Measurements from ENCODE around the gene RNF20. TPM values are rescaled to one million over a fixed set of nuclear protein-coding genes. Genes with fewer than 3 reads are reported as not detected.
"Not testable (repeated sequence)": the region's sequence is repeated elsewhere in the genome, so short reads cannot be mapped to it uniquely, and the experiment has no call there.

RNF20 gene
- total RNA-seq, 1 donor = 37.7 TPM

GRCh38 chr9:101512116-101512515 is 21.5 kb upstream of the RNF20 start:
- no peak for TF ChIP-seq CTCF (IDR thresholded peaks at IDR 0.05; ENCODE audit: insufficient read depth, low read length)
- DNase-seq (ENCODE audit: low read depth) = no peak
- no peak overlapping the region for H3K4me3 ChIP-seq (ENCODE audit: low read depth, low read length)

- no peak overlapping the region for H3K4me3 ChIP-seq (ENCODE audit: low read depth, low read length)
- TF ChIP-seq CTCF (IDR thresholded peaks at IDR 0.05; ENCODE audit: insufficient read depth, low read length) = no peak
These were observed 20.3 kb upstream of the RNF20 start for GRCh38 chr9:101513351-101513750.

GRCh38 chr9:101514071-101514470 is 19.6 kb upstream of the RNF20 start:
- no peak overlapping the region for H3K4me3 ChIP-seq (ENCODE audit: low read depth, low read length)
- DNase-seq (ENCODE audit: low read depth) = peak; percentile 72
- no peak for TF ChIP-seq CTCF (IDR thresholded peaks at IDR 0.05; ENCODE audit: insufficient read depth, low read length)

More at GRCh38 chr9:101513351-101513750, 20.3 kb upstream of the RNF20 start:
- no peak for DNase-seq (ENCODE audit: low read depth)

- TF ChIP-seq CTCF (IDR thresholded peaks at IDR 0.05; ENCODE audit: insufficient read depth, low read length) = no peak
- H3K4me3 ChIP-seq (ENCODE audit: low read depth, low read length) = no peak overlapping the region
- DNase-seq (ENCODE audit: low read depth) = no peak
These were observed 17.0 kb upstream of the RNF20 start for GRCh38 chr9:101516655-101517054.

GRCh38 chr9:101518489-101518888 is 15.2 kb upstream of the RNF20 start:
- H3K4me3 ChIP-seq (ENCODE audit: low read depth, low read length); DNase-seq (ENCODE audit: low read depth): not testable (repeated sequence)

GRCh38 chr9:101524371-101524770 is 9.3 kb upstream of the RNF20 start:
- no peak overlapping the region for H3K4me3 ChIP-seq (ENCODE audit: low read depth, low read length)
- DNase-seq (ENCODE audit: low read depth) = no peak
- TF ChIP-seq CTCF (IDR thresholded peaks at IDR 0.05; ENCODE audit: insufficient read depth, low read length) = no peak

GRCh38 chr9:101527066-101527465 is 6.6 kb upstream of the RNF20 start:
- peak; percentile 11 for DNase-seq (ENCODE audit: low read depth)

More at GRCh38 chr9:101527066-101527465, 6.6 kb upstream of the RNF20 start:
- no peak for TF ChIP-seq CTCF (IDR thresholded peaks at IDR 0.05; ENCODE audit: insufficient read depth, low read length)
- no peak overlapping the region for H3K4me3 ChIP-seq (ENCODE audit: low read depth, low read length)

Measured in fibroblast of the aortic adventitia (primary cell).